ENCODE results near the gene LRRN4.

Gene LRRN4

DNA sequence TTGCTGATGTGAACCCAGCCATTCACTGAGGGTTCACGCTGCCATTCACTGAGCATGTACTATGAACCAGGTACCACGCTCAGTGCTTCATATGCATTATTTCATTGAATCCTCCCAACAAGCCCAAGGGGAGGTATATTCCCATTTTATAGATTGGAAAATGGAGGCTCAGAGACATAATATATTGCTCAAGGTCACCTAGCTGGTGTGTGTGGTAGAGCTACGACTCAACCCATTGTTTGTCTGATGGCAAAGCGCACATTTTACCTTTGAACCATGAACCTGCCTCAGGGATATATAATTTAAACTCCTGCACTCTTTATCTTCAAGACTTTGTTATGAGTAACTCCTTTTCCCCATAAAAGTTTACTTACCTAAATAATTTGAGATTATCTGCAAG, 40.7 kb upstream of the LRRN4 start:
- ATAC-seq, result no peak
- TF ChIP-seq ZFP30 (CRISPR knock-in tag; IDR thresholded peaks at IDR 0.05), result no peak
- no peak for TF ChIP-seq TCF4 (CRISPR knock-in tag; IDR thresholded peaks at IDR 0.05; ENCODE audit: borderline replicate concordance)
- TF ChIP-seq ARNTL (CRISPR knock-in tag; IDR thresholded peaks at IDR 0.05; ENCODE audit: borderline replicate concordance, low read depth), result no peak
- TF ChIP-seq ZNF565 (CRISPR knock-in tag; conservative IDR thresholded peaks at IDR 0.05; ENCODE audit: low read depth), result no peak
- no peak for TF ChIP-seq ISL1 (CRISPR knock-in tag; IDR thresholded peaks at IDR 0.05)
- no peak for TF ChIP-seq SNAI2 (CRISPR knock-in tag; IDR thresholded peaks at IDR 0.05)
- no peak for TF ChIP-seq TOX (CRISPR knock-in tag; IDR thresholded peaks at IDR 0.05; ENCODE audit: borderline replicate concordance)
- TF ChIP-seq ZNF70 (CRISPR knock-in tag; IDR thresholded peaks at IDR 0.05), result no peak
- TF ChIP-seq, protein P1, sequence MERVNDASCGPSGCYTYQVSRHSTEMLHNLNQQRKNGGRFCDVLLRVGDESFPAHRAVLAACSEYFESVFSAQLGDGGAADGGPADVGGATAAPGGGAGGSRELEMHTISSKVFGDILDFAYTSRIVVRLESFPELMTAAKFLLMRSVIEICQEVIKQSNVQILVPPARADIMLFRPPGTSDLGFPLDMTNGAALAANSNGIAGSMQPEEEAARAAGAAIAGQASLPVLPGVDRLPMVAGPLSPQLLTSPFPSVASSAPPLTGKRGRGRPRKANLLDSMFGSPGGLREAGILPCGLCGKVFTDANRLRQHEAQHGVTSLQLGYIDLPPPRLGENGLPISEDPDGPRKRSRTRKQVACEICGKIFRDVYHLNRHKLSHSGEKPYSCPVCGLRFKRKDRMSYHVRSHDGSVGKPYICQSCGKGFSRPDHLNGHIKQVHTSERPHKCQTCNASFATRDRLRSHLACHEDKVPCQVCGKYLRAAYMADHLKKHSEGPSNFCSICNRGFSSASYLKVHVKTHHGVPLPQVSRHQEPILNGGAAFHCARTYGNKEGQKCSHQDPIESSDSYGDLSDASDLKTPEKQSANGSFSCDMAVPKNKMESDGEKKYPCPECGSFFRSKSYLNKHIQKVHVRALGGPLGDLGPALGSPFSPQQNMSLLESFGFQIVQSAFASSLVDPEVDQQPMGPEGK (CRISPR knock-in tag; IDR thresholded peaks at IDR 0.05; ENCODE audit: borderline replicate concordance), result no peak
- TF ChIP-seq, protein P2, sequence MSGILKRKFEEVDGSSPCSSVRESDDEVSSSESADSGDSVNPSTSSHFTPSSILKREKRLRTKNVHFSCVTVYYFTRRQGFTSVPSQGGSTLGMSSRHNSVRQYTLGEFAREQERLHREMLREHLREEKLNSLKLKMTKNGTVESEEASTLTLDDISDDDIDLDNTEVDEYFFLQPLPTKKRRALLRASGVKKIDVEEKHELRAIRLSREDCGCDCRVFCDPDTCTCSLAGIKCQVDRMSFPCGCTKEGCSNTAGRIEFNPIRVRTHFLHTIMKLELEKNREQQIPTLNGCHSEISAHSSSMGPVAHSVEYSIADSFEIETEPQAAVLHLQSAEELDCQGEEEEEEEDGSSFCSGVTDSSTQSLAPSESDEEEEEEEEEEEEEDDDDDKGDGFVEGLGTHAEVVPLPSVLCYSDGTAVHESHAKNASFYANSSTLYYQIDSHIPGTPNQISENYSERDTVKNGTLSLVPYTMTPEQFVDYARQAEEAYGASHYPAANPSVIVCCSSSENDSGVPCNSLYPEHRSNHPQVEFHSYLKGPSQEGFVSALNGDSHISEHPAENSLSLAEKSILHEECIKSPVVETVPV (CRISPR knock-in tag; IDR thresholded peaks at IDR 0.05), result no peak
- TF ChIP-seq RARB (CRISPR knock-in tag; IDR thresholded peaks at IDR 0.05), result no peak
- no peak for TF ChIP-seq ESRRG (CRISPR knock-in tag; IDR thresholded peaks at IDR 0.05)
- TF ChIP-seq, protein P3, sequence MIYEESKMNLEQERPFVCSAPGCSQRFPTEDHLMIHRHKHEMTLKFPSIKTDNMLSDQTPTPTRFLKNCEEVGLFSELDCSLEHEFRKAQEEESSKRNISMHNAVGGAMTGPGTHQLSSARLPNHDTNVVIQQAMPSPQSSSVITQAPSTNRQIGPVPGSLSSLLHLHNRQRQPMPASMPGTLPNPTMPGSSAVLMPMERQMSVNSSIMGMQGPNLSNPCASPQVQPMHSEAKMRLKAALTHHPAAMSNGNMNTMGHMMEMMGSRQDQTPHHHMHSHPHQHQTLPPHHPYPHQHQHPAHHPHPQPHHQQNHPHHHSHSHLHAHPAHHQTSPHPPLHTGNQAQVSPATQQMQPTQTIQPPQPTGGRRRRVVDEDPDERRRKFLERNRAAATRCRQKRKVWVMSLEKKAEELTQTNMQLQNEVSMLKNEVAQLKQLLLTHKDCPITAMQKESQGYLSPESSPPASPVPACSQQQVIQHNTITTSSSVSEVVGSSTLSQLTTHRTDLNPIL (CRISPR knock-in tag; IDR thresholded peaks at IDR 0.05; ENCODE audit: low read depth), result no peak
- no peak for TF ChIP-seq OSR1 (CRISPR knock-in tag; IDR thresholded peaks at IDR 0.05)
- TF ChIP-seq BACH2 (CRISPR knock-in tag; IDR thresholded peaks at IDR 0.05; ENCODE audit: borderline replicate concordance), result no peak
- no peak for TF ChIP-seq ZNF8 (CRISPR knock-in tag; IDR thresholded peaks at IDR 0.05)
- TF ChIP-seq, protein P4, sequence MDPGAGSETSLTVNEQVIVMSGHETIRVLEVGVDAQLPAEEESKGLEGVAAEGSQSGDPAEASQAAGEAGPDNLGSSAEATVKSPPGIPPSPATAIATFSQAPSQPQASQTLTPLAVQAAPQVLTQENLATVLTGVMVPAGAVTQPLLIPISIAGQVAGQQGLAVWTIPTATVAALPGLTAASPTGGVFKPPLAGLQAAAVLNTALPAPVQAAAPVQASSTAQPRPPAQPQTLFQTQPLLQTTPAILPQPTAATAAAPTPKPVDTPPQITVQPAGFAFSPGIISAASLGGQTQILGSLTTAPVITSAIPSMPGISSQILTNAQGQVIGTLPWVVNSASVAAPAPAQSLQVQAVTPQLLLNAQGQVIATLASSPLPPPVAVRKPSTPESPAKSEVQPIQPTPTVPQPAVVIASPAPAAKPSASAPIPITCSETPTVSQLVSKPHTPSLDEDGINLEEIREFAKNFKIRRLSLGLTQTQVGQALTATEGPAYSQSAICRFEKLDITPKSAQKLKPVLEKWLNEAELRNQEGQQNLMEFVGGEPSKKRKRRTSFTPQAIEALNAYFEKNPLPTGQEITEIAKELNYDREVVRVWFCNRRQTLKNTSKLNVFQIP (CRISPR knock-in tag; IDR thresholded peaks at IDR 0.05; ENCODE audit: borderline replicate concordance, low read depth), result no peak
- TF ChIP-seq GLIS3 (CRISPR knock-in tag; IDR thresholded peaks at IDR 0.05), result no peak
- TF ChIP-seq PPARA (CRISPR knock-in tag; IDR thresholded peaks at IDR 0.05; ENCODE audit: borderline replicate concordance), result no peak

DNA sequence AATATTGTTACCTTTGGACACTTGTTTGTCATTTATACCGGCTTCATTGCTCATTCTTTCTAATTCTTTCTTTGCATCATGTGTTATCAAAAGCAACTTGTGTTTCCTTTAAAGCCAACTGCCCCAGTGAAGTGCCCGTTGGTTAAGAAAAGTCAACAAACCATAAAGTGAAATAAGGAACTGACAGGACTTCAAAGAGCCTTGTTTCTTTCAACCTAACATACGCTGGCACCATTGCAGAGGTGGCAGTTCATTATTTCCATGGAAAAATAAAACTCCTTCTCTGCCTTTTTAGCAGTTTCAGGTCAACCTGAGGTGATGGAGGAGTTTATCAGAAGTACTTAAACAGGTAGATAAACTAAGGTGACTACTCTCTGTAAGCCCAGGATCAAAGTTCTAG, 40.2 kb upstream of the LRRN4 start:
- ATAC-seq, result no peak
- TF ChIP-seq OSR1 (CRISPR knock-in tag; IDR thresholded peaks at IDR 0.05) (no peak), ZNF70 (CRISPR knock-in tag; IDR thresholded peaks at IDR 0.05) (no peak), RARB (CRISPR knock-in tag; IDR thresholded peaks at IDR 0.05) (no peak), CSDC2 (CRISPR knock-in tag; IDR thresholded peaks at IDR 0.05) (no peak), ESRRG (CRISPR knock-in tag; IDR thresholded peaks at IDR 0.05) (no peak), ZFP3 (CRISPR knock-in tag; IDR thresholded peaks at IDR 0.05) (no peak), SNAI2 (CRISPR knock-in tag; IDR thresholded peaks at IDR 0.05) (no peak), BACH2 (CRISPR knock-in tag; IDR thresholded peaks at IDR 0.05; ENCODE audit: borderline replicate concordance) (no peak), ARNTL (CRISPR knock-in tag; IDR thresholded peaks at IDR 0.05; ENCODE audit: borderline replicate concordance, low read depth) (no peak), ZNF565 (CRISPR knock-in tag; conservative IDR thresholded peaks at IDR 0.05; ENCODE audit: low read depth) (no peak), TCF4 (CRISPR knock-in tag; IDR thresholded peaks at IDR 0.05; ENCODE audit: borderline replicate concordance) (no peak), ISL1 (CRISPR knock-in tag; IDR thresholded peaks at IDR 0.05) (no peak), PPARA (CRISPR knock-in tag; IDR thresholded peaks at IDR 0.05; ENCODE audit: borderline replicate concordance) (no peak), ZC3H10 (CRISPR knock-in tag; IDR thresholded peaks at IDR 0.05) (no peak), ZFP30 (CRISPR knock-in tag; IDR thresholded peaks at IDR 0.05) (no peak), GLIS3 (CRISPR knock-in tag; IDR thresholded peaks at IDR 0.05) (no peak)
- TF ChIP-seq, protein P1 (CRISPR knock-in tag; IDR thresholded peaks at IDR 0.05; ENCODE audit: borderline replicate concordance), result no peak
- TF ChIP-seq, protein P2 (CRISPR knock-in tag; IDR thresholded peaks at IDR 0.05), result no peak
- TF ChIP-seq, protein P4 (CRISPR knock-in tag; IDR thresholded peaks at IDR 0.05; ENCODE audit: borderline replicate concordance, low read depth), result no peak
